ENCODE results near the gene TMCO4.
"Not testable (repeated sequence)": the region's sequence is repeated elsewhere in the genome, so short reads cannot be mapped to it uniquely, and the experiment has no call there.

The TMCO4 gene

DNA sequence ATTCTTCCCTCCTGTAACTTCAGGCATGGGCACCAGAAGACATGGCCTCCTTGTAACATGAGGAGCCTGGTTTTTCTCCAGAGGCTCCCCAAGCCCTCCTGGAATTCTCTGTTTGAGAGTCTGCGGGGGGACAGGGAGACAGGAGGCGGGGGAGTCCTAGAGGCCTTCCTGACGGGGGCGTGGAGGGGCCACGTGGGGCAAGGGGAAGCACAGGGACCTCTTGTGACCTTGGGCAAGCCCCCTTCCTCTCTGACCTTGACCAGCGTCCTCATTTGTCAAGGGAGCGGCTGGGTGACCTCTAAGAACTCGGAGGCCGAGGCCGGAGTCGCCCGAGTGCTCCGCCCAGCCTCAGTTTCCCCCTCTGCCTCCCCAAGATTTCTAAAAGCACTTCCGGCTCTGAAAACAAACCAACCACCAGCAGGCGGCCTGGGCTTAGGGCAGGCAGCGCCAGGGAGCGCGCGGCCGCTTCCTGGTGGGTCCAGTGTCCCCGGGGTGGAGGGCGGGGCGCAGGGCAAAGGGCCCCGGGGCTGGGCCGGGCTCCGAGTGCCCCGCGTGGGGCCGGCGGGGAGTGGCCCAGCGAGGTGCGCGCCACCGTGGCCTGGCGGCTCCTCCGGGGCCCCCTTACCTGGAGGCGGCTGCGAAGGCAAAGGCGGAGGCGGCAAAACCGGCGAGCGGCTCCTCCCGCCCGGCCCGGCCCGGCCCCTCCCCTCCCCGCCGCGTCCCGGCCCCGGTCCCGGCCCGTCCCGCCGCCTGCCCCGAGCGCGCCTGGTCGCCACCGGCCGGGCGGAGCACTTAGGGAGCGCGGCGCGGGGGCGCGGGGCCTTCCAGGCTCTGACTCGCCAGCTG is at the start of gene TMCO4:
TSS of gene TMCO4 (minus strand) at position 687 of the 846 bp plus-strand sequence. CDS start 19,158 bp downstream, outside the sequence.
- TF ChIP-seq, protein P1, sequence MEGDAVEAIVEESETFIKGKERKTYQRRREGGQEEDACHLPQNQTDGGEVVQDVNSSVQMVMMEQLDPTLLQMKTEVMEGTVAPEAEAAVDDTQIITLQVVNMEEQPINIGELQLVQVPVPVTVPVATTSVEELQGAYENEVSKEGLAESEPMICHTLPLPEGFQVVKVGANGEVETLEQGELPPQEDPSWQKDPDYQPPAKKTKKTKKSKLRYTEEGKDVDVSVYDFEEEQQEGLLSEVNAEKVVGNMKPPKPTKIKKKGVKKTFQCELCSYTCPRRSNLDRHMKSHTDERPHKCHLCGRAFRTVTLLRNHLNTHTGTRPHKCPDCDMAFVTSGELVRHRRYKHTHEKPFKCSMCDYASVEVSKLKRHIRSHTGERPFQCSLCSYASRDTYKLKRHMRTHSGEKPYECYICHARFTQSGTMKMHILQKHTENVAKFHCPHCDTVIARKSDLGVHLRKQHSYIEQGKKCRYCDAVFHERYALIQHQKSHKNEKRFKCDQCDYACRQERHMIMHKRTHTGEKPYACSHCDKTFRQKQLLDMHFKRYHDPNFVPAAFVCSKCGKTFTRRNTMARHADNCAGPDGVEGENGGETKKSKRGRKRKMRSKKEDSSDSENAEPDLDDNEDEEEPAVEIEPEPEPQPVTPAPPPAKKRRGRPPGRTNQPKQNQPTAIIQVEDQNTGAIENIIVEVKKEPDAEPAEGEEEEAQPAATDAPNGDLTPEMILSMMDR (IDR thresholded peaks at IDR 0.05; ENCODE audit: insufficient read depth, missing control alignments) = no peak
- DNase-seq (ENCODE audit: insufficient read length, low spot score) (no peak), FAIRE-seq (no peak)

DNA sequence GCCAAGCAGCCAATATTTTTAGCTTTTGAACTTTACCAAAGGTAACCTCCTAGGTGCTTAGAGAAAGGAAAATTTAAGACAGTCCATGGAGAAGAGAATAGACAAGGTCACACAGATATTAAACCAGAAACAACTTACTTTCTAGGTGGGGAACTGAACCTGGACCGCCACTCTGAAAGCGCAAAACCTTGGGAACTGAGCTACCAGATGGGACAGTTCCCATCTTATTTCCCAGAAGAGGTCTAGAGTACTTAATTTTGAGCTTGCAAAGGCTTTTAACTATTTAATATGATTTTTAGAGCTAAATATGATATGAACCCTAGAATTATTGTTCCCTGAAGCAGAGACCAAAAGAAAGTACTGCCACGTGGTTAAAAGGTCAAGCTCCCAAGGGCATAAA is 49.6 kb upstream of the TMCO4 start:
- not testable (repeated sequence) for FAIRE-seq; DNase-seq (ENCODE audit: insufficient read length, low spot score)

DNA sequence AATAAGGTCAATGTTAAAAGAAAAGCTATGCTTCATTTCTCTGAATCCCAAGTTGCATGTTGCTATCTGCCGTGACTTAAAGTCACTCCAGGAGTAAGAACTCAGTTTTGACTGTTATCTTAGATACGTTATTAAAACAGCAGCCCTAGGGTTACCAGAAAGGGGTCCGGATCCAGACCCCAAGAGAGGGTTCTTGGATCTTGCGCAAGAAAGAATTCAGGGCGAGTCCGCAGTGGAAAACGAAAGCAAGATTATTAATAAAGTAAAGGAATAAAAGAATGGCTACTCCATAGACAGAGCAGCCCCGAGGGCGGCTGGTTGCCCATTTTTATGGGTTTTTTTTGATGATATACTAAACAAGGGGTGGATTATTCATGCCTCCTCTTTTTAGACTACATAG is 47.6 kb upstream of the TMCO4 start:
- not testable (repeated sequence) for FAIRE-seq

DNA sequence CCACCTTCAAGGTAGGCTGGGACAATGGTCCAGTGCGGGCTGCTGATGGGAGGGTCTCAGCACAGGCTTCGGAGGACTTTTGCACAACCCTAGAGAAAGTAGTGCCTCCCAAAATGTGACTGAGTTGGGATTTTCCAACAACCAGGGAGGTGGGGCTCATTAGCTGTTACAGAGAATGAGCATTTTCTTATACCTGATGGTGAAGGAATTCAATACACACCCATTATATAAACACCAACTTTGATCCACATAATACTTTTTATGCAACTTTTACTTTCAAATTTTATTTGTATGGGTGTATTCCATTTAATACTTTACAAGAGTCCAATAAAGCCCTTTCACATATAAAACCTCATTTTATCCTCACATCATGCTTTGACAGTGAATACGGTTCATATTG is 46.6 kb upstream of the TMCO4 start:
- FAIRE-seq (no peak), DNase-seq (ENCODE audit: insufficient read length, low spot score) (no peak)
- TF ChIP-seq, protein P1 (IDR thresholded peaks at IDR 0.05; ENCODE audit: insufficient read depth, missing control alignments) = no peak

More for the DNA sequence above, 47.6 kb upstream of the TMCO4 start:
- DNase-seq (ENCODE audit: insufficient read length, low spot score) = not testable (repeated sequence)

DNA sequence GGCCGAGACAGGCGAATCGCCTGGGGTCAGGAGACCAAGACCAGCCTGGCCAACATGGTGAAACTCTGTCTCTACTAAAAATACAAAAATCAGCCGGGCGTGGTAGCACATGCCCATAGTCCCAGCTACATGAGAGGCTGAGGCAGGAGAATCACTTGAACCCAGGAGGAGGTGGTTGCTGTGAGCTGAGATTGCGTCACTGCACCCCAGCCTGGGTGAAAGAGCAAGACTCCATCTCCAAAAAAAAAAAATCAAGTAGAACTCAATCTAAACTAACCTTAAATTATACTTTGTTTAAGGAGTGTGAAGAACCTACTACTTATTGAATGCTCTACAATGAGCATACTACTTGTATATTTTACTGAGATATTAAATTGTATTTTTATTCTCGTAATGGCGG is 45.8 kb upstream of the TMCO4 start:
- FAIRE-seq (no peak), DNase-seq (ENCODE audit: insufficient read length, low spot score) (no peak)
- TF ChIP-seq, protein P1 (IDR thresholded peaks at IDR 0.05; ENCODE audit: insufficient read depth, missing control alignments) = no peak

DNA sequence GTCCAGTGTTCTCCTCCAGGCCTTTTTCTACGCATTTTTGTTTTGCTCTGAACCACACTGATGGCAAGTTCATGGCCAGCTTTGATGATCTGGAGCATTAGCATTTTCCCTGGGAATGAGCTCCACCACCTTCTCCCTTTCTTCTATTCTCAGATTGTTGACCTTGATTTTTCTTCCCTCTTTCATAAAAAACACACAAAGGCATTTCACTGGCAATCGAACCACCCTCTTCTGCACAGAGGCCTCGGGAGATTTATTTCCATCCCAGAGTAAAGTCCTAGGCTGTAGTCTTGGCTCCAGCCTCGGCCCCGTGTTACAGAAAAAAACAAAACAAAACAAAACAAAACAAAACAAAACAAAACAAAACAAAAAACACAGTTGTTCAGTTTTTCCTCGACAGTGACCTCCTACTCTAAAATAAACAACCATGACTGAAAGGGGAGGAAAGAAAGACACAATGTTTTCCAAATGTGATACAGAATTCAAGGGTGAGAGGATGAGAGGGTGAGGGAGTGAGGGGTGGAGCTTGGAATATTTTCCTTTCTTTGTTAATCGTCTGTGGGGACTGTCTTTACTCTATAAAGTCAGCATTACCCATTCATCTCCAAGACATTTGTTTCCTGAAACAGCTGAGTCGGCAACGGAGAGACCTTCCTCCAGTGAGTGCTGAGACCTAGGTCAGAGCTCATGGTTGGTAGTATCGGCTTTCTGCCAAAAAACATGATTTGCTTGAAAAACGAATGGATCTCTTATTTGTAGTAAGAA is 45.2 kb upstream of the TMCO4 start:
- FAIRE-seq (no peak), DNase-seq (ENCODE audit: insufficient read length, low spot score) (no peak)
- TF ChIP-seq, protein P1 (IDR thresholded peaks at IDR 0.05; ENCODE audit: insufficient read depth, missing control alignments) = no peak

DNA sequence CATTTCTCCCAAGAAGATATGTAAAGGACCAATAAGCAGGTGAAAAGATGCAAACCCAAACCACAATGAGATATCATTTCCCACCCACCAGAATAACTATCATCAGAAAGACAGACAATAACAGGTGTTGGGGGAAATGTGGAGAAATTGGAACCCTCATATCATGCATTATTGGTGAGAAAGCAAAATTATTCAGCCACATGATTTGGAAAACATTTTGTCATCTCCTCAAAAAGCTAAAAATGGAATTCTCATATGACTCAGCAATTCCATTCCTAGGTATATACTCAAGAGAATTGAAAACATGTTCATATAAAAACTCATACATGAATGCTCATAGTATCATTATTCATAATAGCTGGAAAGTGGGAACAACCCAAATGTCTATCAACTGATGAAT is 40.5 kb upstream of the TMCO4 start:
- FAIRE-seq (no peak), DNase-seq (ENCODE audit: insufficient read length, low spot score) (no peak)
- TF ChIP-seq, protein P1 (IDR thresholded peaks at IDR 0.05; ENCODE audit: insufficient read depth, missing control alignments) = no peak

DNA sequence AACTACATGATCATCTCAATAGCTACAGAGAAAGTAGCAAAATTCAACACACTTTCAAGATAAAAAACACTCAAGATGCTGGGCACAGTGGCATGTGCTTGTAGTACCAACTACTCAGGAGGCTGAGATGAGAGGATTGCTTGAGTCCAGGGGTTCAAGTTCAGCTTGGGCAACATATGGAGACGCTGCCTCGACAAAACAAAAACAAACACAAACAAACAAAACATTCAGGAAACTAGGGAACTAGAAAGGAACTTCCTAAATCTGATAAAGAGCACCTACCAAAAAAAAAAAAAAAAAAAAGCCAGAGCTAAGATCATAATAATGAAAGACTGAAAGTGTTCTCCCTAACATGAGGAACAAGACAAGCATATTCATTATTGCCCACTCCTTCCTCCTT is 38.1 kb upstream of the TMCO4 start:
- TF ChIP-seq, protein P1 (IDR thresholded peaks at IDR 0.05; ENCODE audit: insufficient read depth, missing control alignments) = no peak
- DNase-seq (ENCODE audit: insufficient read length, low spot score) = no peak
- FAIRE-seq = no peak

Measured in D721Med (cell line).